Spinal cord (tissue), 10 donors: Measurements from ENCODE around the gene PDXP. TPM values are rescaled to one million over a fixed set of nuclear protein-coding genes. Genes with fewer than 3 reads are reported as not detected.

Experiments used
- DNase-seq, 6 donors: peaks; one replicate each; pipeline versions ENCODE4 v3.0.0 to v3.0.0-alpha.2; 2013 to 2015; ENCODE audit warnings: low spot score in 6 of 6, low read depth in 4 of 6
- H3K27ac ChIP-seq: one replicate; pipeline ENCODE4 v1.5.1; 2013; ENCODE audit warnings: low read depth, low read length, control low read depth
- H3K27me3 ChIP-seq: one replicate; pipeline ENCODE4 v1.6.1; 2013; ENCODE audit warnings: low read length; ENCODE audit not compliant: control insufficient read depth, insufficient read depth
- H3K36me3 ChIP-seq: one replicate; pipeline ENCODE4 v1.6.1; 2013; ENCODE audit warnings: low read length; ENCODE audit not compliant: control insufficient read depth, insufficient read depth
- H3K4me1 ChIP-seq: one replicate; pipeline ENCODE4 v1.6.1; 2013; ENCODE audit warnings: low read length; ENCODE audit not compliant: control insufficient read depth, insufficient read depth
- H3K4me3 ChIP-seq: one replicate; pipeline ENCODE4 v1.5.1; 2013; ENCODE audit warnings: low read depth, low read length, control low read depth
- H3K9me3 ChIP-seq: one replicate; pipeline ENCODE4 v1.6.1; 2013; ENCODE audit warnings: low read length; ENCODE audit not compliant: control insufficient read depth, insufficient read depth
- WGBS: methylation state at CpG from one replicate; pipeline ENCODE4 v1.1.5; 2013; ENCODE audit warnings: missing lambda C conversion rate; ENCODE audit not compliant: insufficient coverage; 5-methylcytosine and 5-hydroxymethylcytosine counted together
- polyA plus RNA-seq, 2 donors: library from polyadenylated mRNA; unstranded; fragments of 120-200 nt; gene quantifications; one replicate each; pipeline ENCODE4 v1.2.1, GENCODE V29; 2013; ENCODE audit not compliant: insufficient read length in 2 of 2
- total RNA-seq, 2 donors: library from RNA; depleted of rRNA in 1 of 2; stranded (reverse); fragments of 120-200 nt in 1 of 2; fragments of >200 nt in 1 of 2; gene quantifications; one replicate each; pipeline versions ENCODE4 v1.2.3 to v1.2.4, GENCODE V29; 2013 to 2014
- donor health status: healthy.

PDXP gene
- total and polyA plus RNA-seq, 4 donors, result 44.1 to 121 (median 81.1) TPM

- Histone ChIP-seq H3K4me1 (peaks cover 56% of the 10 kb centered on the region), H3K27me3 (no peaks in the 10 kb centered on the region), H3K27ac (peak overlapping the region; percentile 29), H3K9me3 (no peaks in the 10 kb centered on the region), H3K4me3 (no peak overlapping the region), H3K36me3 (peaks cover 94% of the 10 kb centered on the region)
- WGBS, result 67% methylated on average over 4 of the region's 7 CpGs
- DNase-seq, result no peak
These were observed 31.4 kb upstream of the PDXP start for GRCh38 chr22:37627121-37627520.

GRCh38 chr22:37627545-37627944 is 31.0 kb upstream of the PDXP start:
- WGBS, result 86% methylated on average over 6 of the region's 6 CpGs
- Histone ChIP-seq H3K9me3 (no peaks in the 10 kb centered on the region), H3K4me3 (no peak overlapping the region), H3K27ac (peak overlapping the region; percentile 29), H3K27me3 (no peaks in the 10 kb centered on the region), H3K36me3 (peaks cover 94% of the 10 kb centered on the region), H3K4me1 (peaks cover 60% of the 10 kb centered on the region)
- no peak for DNase-seq

GRCh38 chr22:37628830-37629229 is 29.7 kb upstream of the PDXP start:
- H3K27ac ChIP-seq, result no peak overlapping the region
- 83% methylated on average over 8 of the region's 8 CpGs for WGBS
- no peaks in the 10 kb centered on the region for H3K9me3 ChIP-seq
- peaks cover 92% of the 10 kb centered on the region for H3K36me3 ChIP-seq
- H3K4me1 ChIP-seq, result peaks cover 67% of the 10 kb centered on the region
- H3K4me3 ChIP-seq, result no peak overlapping the region
- H3K27me3 ChIP-seq, result no peaks in the 10 kb centered on the region
- DNase-seq, result no peak

GRCh38 chr22:37629928-37630327 is 28.6 kb upstream of the PDXP start:
- no peaks in the 10 kb centered on the region for H3K9me3 ChIP-seq
- H3K4me3 ChIP-seq, result no peak overlapping the region
- DNase-seq, result no peak
- no peaks in the 10 kb centered on the region for H3K27me3 ChIP-seq
- peaks cover 82% of the 10 kb centered on the region for H3K36me3 ChIP-seq
- H3K4me1 ChIP-seq, result peaks cover 67% of the 10 kb centered on the region
- H3K27ac ChIP-seq, result no peak overlapping the region
- WGBS, result 87% methylated on average over 10 of the region's 10 CpGs

GRCh38 chr22:37630839-37631435 is 27.6 kb upstream of the PDXP start:
- WGBS, result 93% methylated on average over 9 of the region's 9 CpGs
- no peak for DNase-seq
- Histone ChIP-seq H3K36me3 (peaks cover 75% of the 10 kb centered on the region), H3K27ac (no peak overlapping the region), H3K27me3 (no peaks in the 10 kb centered on the region), H3K4me1 (peaks cover 63% of the 10 kb centered on the region), H3K9me3 (no peaks in the 10 kb centered on the region), H3K4me3 (no peak overlapping the region)

- Histone ChIP-seq H3K4me3 (no peak overlapping the region), H3K27me3 (no peaks in the 10 kb centered on the region), H3K27ac (no peak overlapping the region), H3K36me3 (peaks cover 75% of the 10 kb centered on the region), H3K4me1 (peaks cover 58% of the 10 kb centered on the region), H3K9me3 (no peaks in the 10 kb centered on the region)
- DNase-seq, result no peak
- 88% methylated on average over 15 of the region's 19 CpGs for WGBS
These were observed 26.9 kb upstream of the PDXP start for GRCh38 chr22:37631448-37632173.

GRCh38 chr22:37632174-37633088 is 26.1 kb upstream of the PDXP start:
- Histone ChIP-seq H3K9me3 (no peaks in the 10 kb centered on the region), H3K36me3 (peaks cover 69% of the 10 kb centered on the region), H3K4me1 (peaks cover 55% of the 10 kb centered on the region), H3K27ac (peak overlapping the region; percentile 91), H3K27me3 (no peaks in the 10 kb centered on the region), H3K4me3 (no peak overlapping the region)
- WGBS, result 77% methylated on average over 5 of the region's 14 CpGs
- DNase-seq, result no peak

- H3K36me3 ChIP-seq, result peaks cover 62% of the 10 kb centered on the region
- H3K27me3 ChIP-seq, result no peaks in the 10 kb centered on the region
- no peak for DNase-seq
- H3K4me3 ChIP-seq, result no peak overlapping the region
- 59% methylated on average over 8 of the region's 11 CpGs for WGBS
- H3K27ac ChIP-seq, result peak overlapping the region; percentile 91
- H3K4me1 ChIP-seq, result peaks cover 55% of the 10 kb centered on the region
- H3K9me3 ChIP-seq, result no peaks in the 10 kb centered on the region
These were observed 25.4 kb upstream of the PDXP start for GRCh38 chr22:37633089-37633624.

GRCh38 chr22:37633625-37634416 is 24.7 kb upstream of the PDXP start:
- peaks cover 60% of the 10 kb centered on the region for H3K36me3 ChIP-seq
- no peak overlapping the region for H3K4me3 ChIP-seq

More at GRCh38 chr22:37633625-37634416, 24.7 kb upstream of the PDXP start:
- 6% methylated on average over 20 of the region's 24 CpGs for WGBS
- Histone ChIP-seq H3K9me3 (no peaks in the 10 kb centered on the region), H3K27me3 (no peaks in the 10 kb centered on the region), H3K4me1 (peaks cover 57% of the 10 kb centered on the region), H3K27ac (peak overlapping the region; percentile 91)
- peak in 5 of 6 donors; percentile 40 to 90 (median 69) for DNase-seq
